HepG2 (cell line): Measurements from ENCODE around the gene PRCP. TPM values are rescaled to one million over a fixed set of nuclear protein-coding genes. Genes with fewer than 3 reads are reported as not detected.

Source experiments
- ATAC-seq: fragments of 200-7000 bp; cut with Tn5 transposase; 3 replicates; pipeline ENCODE4 v1.9.1; 2020; ENCODE audit warnings: mild to moderate bottlenecking, moderate library complexity
- BruUV-seq: library from RNA; stranded (reverse); fragments of 400-500 nt; replicated peaks from 2 replicates; lab custom pipeline; 2021; lab: Mats Ljungman, UMichigan
- CTCF ChIA-PET: fragments of 300-600 bp; formaldehyde crosslinking; extraction: SDS; loops from one replicate; lab custom pipeline; 2021; ENCODE audit warnings: low total read pairs, inconsistent platforms, low intra/inter-chr PET ratio; lab: Yijun Ruan, JAX
- POLR2A ChIA-PET: fragments of 350-600 bp; sonication (Branson Sonifier 250); formaldehyde crosslinking; loops from one replicate; lab custom pipeline; 2020; ENCODE audit warnings: antibody characterized with exemption, inconsistent platforms; lab: Yijun Ruan, JAX
- DNase-seq: peaks from one replicate; pipeline ENCODE4 v3.0.0-alpha.2; 2015; ENCODE audit warnings: low spot score
- FAIRE-seq: peaks from 3 replicates; lab custom pipeline; 2011; peaks lifted over from hg19 to GRCh38; lab: Jason Lieb, UNC
- H2AFZ ChIP-seq: one replicate; pipeline ENCODE4 v1.6.1; 2011; ENCODE audit warnings: low read length, inconsistent platforms
- H3K27ac ChIP-seq: fragments of 300-600 bp; 3 replicates; pipeline ENCODE4 v1.8.0; 2011; ENCODE audit warnings: mixed run types, mild to moderate bottlenecking, mixed read lengths, low read length, inconsistent platforms; ENCODE audit not compliant: insufficient read depth; ENCODE audit errors: extremely low read length
- H3K27me3 ChIP-seq, 2 experiments: fragments of 200-600 bp in 1 of 2; 2 replicates in 1 of 2; 3 replicates in 1 of 2; pipeline versions ENCODE4 v1.6.0 to v1.8.0; 2011; ENCODE audit warnings: low read length in 2 of 2, mild to moderate bottlenecking in 2 of 2, moderate library complexity in 2 of 2, inconsistent platforms in 1 of 2; ENCODE audit not compliant: insufficient read depth in 2 of 2, control insufficient read depth in 1 of 2
- H3K36me3 ChIP-seq, 2 experiments: fragments of 200-600 bp in 1 of 2; replicated peaks in 1 of 2; 2 replicates in 1 of 2; 3 replicates in 1 of 2; pipeline versions ENCODE4 v1.5.1 to v1.8.0; 2011; ENCODE audit warnings: low read length in 2 of 2, inconsistent platforms in 1 of 2; ENCODE audit not compliant: insufficient read depth in 2 of 2, control insufficient read depth in 1 of 2
- H3K4me1 ChIP-seq: 2 replicates; pipeline ENCODE4 v1.5.1; 2012; ENCODE audit warnings: low read length, inconsistent platforms; ENCODE audit not compliant: insufficient read depth
- H3K4me2 ChIP-seq: 2 replicates; pipeline ENCODE4 v1.6.0; 2011; ENCODE audit warnings: low read depth, low read length, inconsistent platforms
- H3K4me3 ChIP-seq, 3 experiments: fragments of 200-600 bp in 1 of 3; sonication (generic), shearing (Covaris generic) in 1 of 3; replicated peaks in 1 of 3; 2 replicates each; pipeline ENCODE4 v1.5.1; 2011 to 2016; ENCODE audit warnings: low read length in 3 of 3, inconsistent platforms in 2 of 3, low read depth in 2 of 3, mild to moderate bottlenecking in 2 of 3, control low read depth in 1 of 3, mixed read lengths in 1 of 3; ENCODE audit not compliant: insufficient read depth in 1 of 3
- H3K79me2 ChIP-seq: one replicate; pipeline ENCODE4 v1.6.1; 2011; ENCODE audit warnings: low read length, inconsistent platforms; ENCODE audit not compliant: insufficient read depth
- H3K9ac ChIP-seq: 2 replicates; pipeline ENCODE4 v1.6.0; 2011; ENCODE audit warnings: mild to moderate bottlenecking, low read depth, low read length, inconsistent platforms; ENCODE audit not compliant: insufficient read depth
- H3K9me3 ChIP-seq: 2 replicates; pipeline ENCODE4 v1.5.1; 2012; ENCODE audit warnings: mild to moderate bottlenecking, low read length
- H4K20me1 ChIP-seq: 2 replicates; pipeline ENCODE4 v1.6.0; 2011; ENCODE audit warnings: inconsistent platforms, mild to moderate bottlenecking, low read length, moderate library complexity; ENCODE audit not compliant: insufficient read depth
- ARID2 ChIP-seq: sonication (generic); formaldehyde crosslinking; IDR thresholded peaks from 2 replicates; pipeline ENCODE4 v1.8.1; 2022; ENCODE audit warnings: mild to moderate bottlenecking, missing genetic modification reagents, borderline replicate concordance
- ATM ChIP-seq: fragments of 450-650 bp; IDR thresholded peaks from 2 replicates; pipeline ENCODE4 v1.7.1; 2017; ENCODE audit warnings: mild to moderate bottlenecking, borderline replicate concordance
- PHF21A ChIP-seq: sonication (generic); formaldehyde crosslinking; IDR thresholded peaks from 2 replicates; pipeline ENCODE4 v1.5.0; 2020; ENCODE audit warnings: mild to moderate bottlenecking, missing genetic modification reagents
- RFX3 ChIP-seq: IDR thresholded peaks from 2 replicates; pipeline ENCODE4 v1.6.1; 2016; ENCODE audit warnings: missing biosample characterization, missing genetic modification reagents
- RXRA ChIP-seq: sonication (generic); formaldehyde crosslinking; IDR thresholded peaks from 2 replicates; pipeline ENCODE4 v1.5.1; 2020; ENCODE audit warnings: missing genetic modification reagents
- SALL2 ChIP-seq: sonication (generic); formaldehyde crosslinking; IDR thresholded peaks from 2 replicates; pipeline ENCODE4 v1.8.1; 2023; ENCODE audit warnings: mild to moderate bottlenecking, missing genetic modification reagents, inconsistent platforms
- SMARCC2 ChIP-seq: fragments of 450-650 bp; IDR thresholded peaks from 2 replicates; pipeline ENCODE4 v1.6.1; 2017; ENCODE audit warnings: antibody characterized with exemption, mild to moderate bottlenecking
- SOX6 ChIP-seq, 2 experiments: fragments of 450-650 bp in 1 of 2; sonication (generic) in 1 of 2; formaldehyde crosslinking in 1 of 2; IDR thresholded peaks; 2 replicates each; pipeline versions ENCODE4 v1.4.0 to v1.6.1; 2017 to 2020; ENCODE audit warnings: antibody characterized with exemption in 1 of 2, mild to moderate bottlenecking in 1 of 2, missing genetic modification reagents in 1 of 2
- TCF7 ChIP-seq: sonication (generic); IDR thresholded peaks from 2 replicates; pipeline ENCODE4 v1.6.1; 2016; ENCODE audit warnings: antibody characterized with exemption, low read depth
- ZNF253 ChIP-seq: sonication (generic); formaldehyde crosslinking; IDR thresholded peaks from 2 replicates; pipeline ENCODE4 v1.8.0; 2022; ENCODE audit warnings: mild to moderate bottlenecking, missing genetic modification reagents, borderline replicate concordance
- ZNF772 ChIP-seq: sonication (generic); formaldehyde crosslinking; IDR thresholded peaks from 2 replicates; pipeline ENCODE4 v1.5.0; 2020; ENCODE audit warnings: mild to moderate bottlenecking, missing genetic modification reagents
- WGBS: methylation state at CpG from one replicate; pipeline ENCODE4 v1.1.6; 2017; ENCODE audit warnings: low lambda C conversion rate; 5-methylcytosine and 5-hydroxymethylcytosine counted together
- in situ Hi-C: cut with HindIII; loops from 2 replicates; pipeline ENCODE4 v1.10.0; 2017; ENCODE audit warnings: low pct_unique_long_range_greater_than_20kb; ENCODE audit not compliant: extremely low pct_ligation_motif_present
- intact Hi-C: fragments of 100-400 bp; cut with micrococcal nuclease; formaldehyde crosslinking; loops from one replicate; pipeline ENCODE4 v1.10.0; 2022; ENCODE audit not compliant: unreplicated experiment
- polyA plus RNA-seq, 8 experiments: library from polyadenylated mRNA; depleted of rRNA in 3 of 8; stranded (reverse) in 7 of 8; unstranded in 1 of 8; fragments of >200 nt; fragmentation: Illumina TruSeq in 4 of 8; extraction: Trizol in 4 of 8; gene quantifications; 2 replicates each; pipeline versions ENCODE4 v1.2.1 to v1.2.3, GENCODE V29; 2011 to 2016; ENCODE audit warnings: low read depth in 4 of 8, missing spikeins in 1 of 8, mixed read lengths in 1 of 8; ENCODE audit not compliant: insufficient read depth in 1 of 8
- total RNA-seq, 5 experiments: library from RNA; depleted of rRNA; stranded (reverse); fragments of >200 nt; fragmentation: Illumina TruSeq; extraction: Trizol; gene quantifications; 2 replicates each; pipeline ENCODE4 v1.2.3, GENCODE V29; 2016; ENCODE audit warnings: low read depth in 1 of 5
- TF ChIP-seq, protein P1 (sequence below): sonication (generic); formaldehyde crosslinking; IDR thresholded peaks from 2 replicates; pipeline ENCODE4 v1.5.0; 2020; ENCODE audit warnings: missing genetic modification reagents, mild to moderate bottlenecking, borderline replicate concordance
- TF ChIP-seq, protein P2 (sequence below): sonication (generic); formaldehyde crosslinking; IDR thresholded peaks from 2 replicates; pipeline ENCODE4 v1.4.0; 2020; ENCODE audit warnings: low read depth, mild to moderate bottlenecking, missing genetic modification reagents
- TF ChIP-seq, protein P3 (sequence below): sonication (generic); formaldehyde crosslinking; IDR thresholded peaks from 2 replicates; pipeline ENCODE4 v1.4.0; 2020; ENCODE audit warnings: missing genetic modification reagents; ENCODE audit errors: not compliant biosample characterization
- TF ChIP-seq, protein P4 (sequence below): sonication (generic); formaldehyde crosslinking; IDR thresholded peaks from 2 replicates; pipeline ENCODE4 v1.5.1; 2020; ENCODE audit warnings: missing genetic modification reagents, mild to moderate bottlenecking, borderline replicate concordance
- TF ChIP-seq, protein P5 (sequence below): sonication (generic); formaldehyde crosslinking; conservative IDR thresholded peaks from 2 replicates; pipeline ENCODE4 v1.8.0; 2022; ENCODE audit warnings: mild to moderate bottlenecking, moderate library complexity, missing genetic modification reagents

The PRCP gene
- total and polyA plus RNA-seq, 2 of the 13 experiments (the other 11 are each of a cell fraction or from before 2014, with no cell fraction given), result 84.2 to 105 TPM

DNA sequence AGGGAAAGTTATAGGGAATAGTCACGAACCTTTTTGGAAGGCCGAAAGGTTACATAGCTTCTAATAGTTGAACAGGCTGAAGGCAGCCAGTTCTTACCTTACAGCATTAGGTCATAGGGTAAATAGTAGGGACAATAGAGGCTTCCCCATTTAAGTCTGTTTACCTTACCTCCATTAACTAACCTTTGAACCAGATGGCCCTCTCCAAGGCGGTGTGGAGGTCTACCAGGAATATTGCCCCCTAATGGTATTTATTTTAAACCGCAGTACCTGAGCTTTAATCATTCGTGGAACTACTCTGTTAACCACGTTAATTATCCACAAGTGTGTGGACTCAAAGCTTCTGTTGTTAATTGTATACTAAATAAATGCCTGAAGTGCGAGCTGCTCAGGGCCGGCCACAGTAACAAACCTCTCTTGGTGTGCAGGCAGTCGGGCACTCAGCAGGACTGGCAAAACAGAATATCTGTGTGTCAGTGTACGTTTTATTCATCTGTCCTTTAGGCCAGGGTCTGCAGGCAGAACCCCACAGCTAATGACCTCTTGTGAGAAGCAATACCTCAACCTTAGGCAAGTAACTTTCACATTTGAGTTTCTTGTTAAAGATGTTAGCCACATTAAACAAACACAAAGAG, 81.7 kb downstream of the PRCP start:
- Histone ChIP-seq H3K27me3 (no peaks in the 10 kb centered on the region; a peak in 1 of 5 replicates), H2AFZ (no peak overlapping the region), H4K20me1 (no peaks in the 10 kb centered on the region), H3K9me3 (no peaks in the 10 kb centered on the region), H3K27ac (no peak overlapping the region), H3K9ac (no peak overlapping the region), H3K4me3 (peak overlapping the region in 1 of 3 experiments; percentile 18; a peak in 1 of 6 replicates), H3K4me2 (peak overlapping the region; percentile 56), H3K36me3 (no peaks in the 10 kb centered on the region), H3K4me1 (peaks cover 21% of the 10 kb centered on the region), H3K79me2 (no peaks in the 10 kb centered on the region)
- in situ Hi-C loops, result no loop called here
- no TSS peak for BruUV-seq
- peak; percentile 85 for DNase-seq
- peak; percentile 67 for FAIRE-seq
- CTCF ChIA-PET, result interaction anchor here (1.3 kb wide), 1 partner anchor 43 kb away, joined by 4 read pairs; no protein-coding TSS in a partner anchor
- intact Hi-C loops, result loop anchor here (1.0 kb wide), 1 partner anchor 8 kb away; no protein-coding TSS in a partner anchor
- POLR2A ChIA-PET, result interaction anchor here (1.2 kb wide), 1 partner anchor 82 kb away, joined by 3 read pairs; the partner anchor contains the start of gene PRCP
- ATAC-seq, result peak; percentile 93
- 2% methylated on average over 8 of the region's 10 CpGs for WGBS
- TF ChIP-seq, protein P1, sequence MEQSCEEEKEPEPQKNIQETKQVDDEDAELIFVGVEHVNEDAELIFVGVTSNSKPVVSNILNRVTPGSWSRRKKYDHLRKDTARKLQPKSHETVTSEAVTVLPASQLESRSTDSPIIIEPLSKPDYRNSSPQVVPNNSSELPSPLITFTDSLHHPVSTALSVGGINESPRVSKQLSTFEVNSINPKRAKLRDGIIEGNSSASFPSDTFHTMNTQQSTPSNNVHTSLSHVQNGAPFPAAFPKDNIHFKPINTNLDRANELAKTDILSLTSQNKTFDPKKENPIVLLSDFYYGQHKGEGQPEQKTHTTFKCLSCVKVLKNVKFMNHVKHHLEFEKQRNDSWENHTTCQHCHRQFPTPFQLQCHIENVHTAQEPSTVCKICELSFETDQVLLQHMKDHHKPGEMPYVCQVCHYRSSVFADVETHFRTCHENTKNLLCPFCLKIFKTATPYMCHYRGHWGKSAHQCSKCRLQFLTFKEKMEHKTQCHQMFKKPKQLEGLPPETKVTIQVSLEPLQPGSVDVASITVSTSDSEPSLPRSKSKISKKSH (CRISPR knock-in tag), result no peak
- TF ChIP-seq ZNF253 (CRISPR knock-in tag) (no peak), SALL2 (CRISPR knock-in tag) (0 out of 2 replicates have a peak, but pooled peaks have one; percentile 23), ATM (no peak), SMARCC2 (no peak), RFX3 (CRISPR knock-in tag) (no peak), TCF7 (no peak), RXRA (no peak; the same call in 1 of the 2 replicates), ARID2 (CRISPR knock-in tag) (no peak), ZNF772 (CRISPR knock-in tag) (0 out of 2 replicates have a peak, but pooled peaks have one; percentile 31), PHF21A (0 out of 2 replicates have a peak, but pooled peaks have one; percentile 32), SOX6 (IDR thresholded peaks at IDR 0.05) (no peak), SOX6 (CRISPR knock-in tag; IDR thresholded peaks at IDR 0.05) (peak; percentile 97)
- TF ChIP-seq, protein P2, sequence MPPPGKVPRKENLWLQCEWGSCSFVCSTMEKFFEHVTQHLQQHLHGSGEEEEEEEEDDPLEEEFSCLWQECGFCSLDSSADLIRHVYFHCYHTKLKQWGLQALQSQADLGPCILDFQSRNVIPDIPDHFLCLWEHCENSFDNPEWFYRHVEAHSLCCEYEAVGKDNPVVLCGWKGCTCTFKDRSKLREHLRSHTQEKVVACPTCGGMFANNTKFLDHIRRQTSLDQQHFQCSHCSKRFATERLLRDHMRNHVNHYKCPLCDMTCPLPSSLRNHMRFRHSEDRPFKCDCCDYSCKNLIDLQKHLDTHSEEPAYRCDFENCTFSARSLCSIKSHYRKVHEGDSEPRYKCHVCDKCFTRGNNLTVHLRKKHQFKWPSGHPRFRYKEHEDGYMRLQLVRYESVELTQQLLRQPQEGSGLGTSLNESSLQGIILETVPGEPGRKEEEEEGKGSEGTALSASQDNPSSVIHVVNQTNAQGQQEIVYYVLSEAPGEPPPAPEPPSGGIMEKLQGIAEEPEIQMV (CRISPR knock-in tag), result no peak
- TF ChIP-seq, protein P3, sequence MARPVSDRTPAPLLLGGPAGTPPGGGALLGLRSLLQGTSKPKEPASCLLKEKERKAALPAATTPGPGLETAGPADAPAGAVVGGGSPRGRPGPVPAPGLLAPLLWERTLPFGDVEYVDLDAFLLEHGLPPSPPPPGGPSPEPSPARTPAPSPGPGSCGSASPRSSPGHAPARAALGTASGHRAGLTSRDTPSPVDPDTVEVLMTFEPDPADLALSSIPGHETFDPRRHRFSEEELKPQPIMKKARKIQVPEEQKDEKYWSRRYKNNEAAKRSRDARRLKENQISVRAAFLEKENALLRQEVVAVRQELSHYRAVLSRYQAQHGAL (CRISPR knock-in tag), result no peak
- TF ChIP-seq, protein P4, sequence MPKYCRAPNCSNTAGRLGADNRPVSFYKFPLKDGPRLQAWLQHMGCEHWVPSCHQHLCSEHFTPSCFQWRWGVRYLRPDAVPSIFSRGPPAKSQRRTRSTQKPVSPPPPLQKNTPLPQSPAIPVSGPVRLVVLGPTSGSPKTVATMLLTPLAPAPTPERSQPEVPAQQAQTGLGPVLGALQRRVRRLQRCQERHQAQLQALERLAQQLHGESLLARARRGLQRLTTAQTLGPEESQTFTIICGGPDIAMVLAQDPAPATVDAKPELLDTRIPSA (CRISPR knock-in tag), result no peak
- TF ChIP-seq, protein P5, sequence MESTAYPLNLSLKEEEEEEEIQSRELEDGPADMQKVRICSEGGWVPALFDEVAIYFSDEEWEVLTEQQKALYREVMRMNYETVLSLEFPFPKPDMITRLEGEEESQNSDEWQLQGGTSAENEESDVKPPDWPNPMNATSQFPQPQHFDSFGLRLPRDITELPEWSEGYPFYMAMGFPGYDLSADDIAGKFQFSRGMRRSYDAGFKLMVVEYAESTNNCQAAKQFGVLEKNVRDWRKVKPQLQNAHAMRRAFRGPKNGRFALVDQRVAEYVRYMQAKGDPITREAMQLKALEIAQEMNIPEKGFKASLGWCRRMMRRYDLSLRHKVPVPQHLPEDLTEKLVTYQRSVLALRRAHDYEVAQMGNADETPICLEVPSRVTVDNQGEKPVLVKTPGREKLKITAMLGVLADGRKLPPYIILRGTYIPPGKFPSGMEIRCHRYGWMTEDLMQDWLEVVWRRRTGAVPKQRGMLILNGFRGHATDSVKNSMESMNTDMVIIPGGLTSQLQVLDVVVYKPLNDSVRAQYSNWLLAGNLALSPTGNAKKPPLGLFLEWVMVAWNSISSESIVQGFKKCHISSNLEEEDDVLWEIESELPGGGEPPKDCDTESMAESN, result no peak
